Muscle layer of duodenum (tissue), 2 donors: ENCODE measurements around the gene PER1.

ENCODE experiments used
- H3K27ac ChIP-seq: one replicate; pipeline ENCODE4 v1.7.0; 2013; ENCODE audit warnings: mild to moderate bottlenecking, low read length
- H3K27me3 ChIP-seq: one replicate; pipeline ENCODE4 v1.7.0; 2013; ENCODE audit warnings: low read depth, mild to moderate bottlenecking, control low read depth, low read length
- H3K36me3 ChIP-seq, 2 donors: one replicate each; pipeline ENCODE4 v1.7.0; 2013; ENCODE audit warnings: low read length in 2 of 2, control low read depth in 1 of 2, mild to moderate bottlenecking in 1 of 2; ENCODE audit not compliant: insufficient read depth in 2 of 2, control insufficient read depth in 1 of 2
- H3K4me1 ChIP-seq, 2 donors: one replicate each; pipeline ENCODE4 v1.7.0; 2013; ENCODE audit warnings: low read length in 2 of 2, mild to moderate bottlenecking in 2 of 2, control low read depth in 1 of 2, moderate library complexity in 1 of 2; ENCODE audit not compliant: insufficient read depth in 2 of 2, control insufficient read depth in 1 of 2
- H3K4me3 ChIP-seq, 2 donors: one replicate each; pipeline ENCODE4 v1.7.0; 2013; ENCODE audit warnings: low read length in 2 of 2, low read depth in 1 of 2, mild to moderate bottlenecking in 1 of 2
- H3K9me3 ChIP-seq, 2 donors: one replicate each; pipeline ENCODE4 v1.7.0; 2013; ENCODE audit warnings: low read length in 2 of 2, control low read depth in 1 of 2, mild to moderate bottlenecking in 1 of 2; ENCODE audit not compliant: control insufficient read depth in 1 of 2
- donor health status: healthy.

The PER1 gene

GRCh38 chr17:8152112-8152775 is at the start of gene PER1:
TSS of gene PER1 (minus strand) at chr17:8152404. CDS start at chr17:8150706, 1,698 bp downstream.
- H3K4me1 ChIP-seq, result peaks cover 13 to 38% of the 10 kb centered on the region in 2 donors
- peaks cover 32 to 56% of the 10 kb centered on the region in 2 donors for H3K36me3 ChIP-seq
- peak within 1 kb of the TSS; percentile 88 to 91 for H3K4me3 ChIP-seq
- H3K27ac ChIP-seq, result peak within 1 kb of the TSS; percentile 100
- H3K9me3 ChIP-seq, result no peaks in the 10 kb centered on the region
- H3K27me3 ChIP-seq, result no peaks in the 10 kb centered on the region

- Histone ChIP-seq H3K27me3 (no peaks in the 10 kb centered on the region), H3K4me1 (peaks cover 32 to 35% of the 10 kb centered on the region in 2 donors), H3K4me3 (peak overlapping the region; percentile 45 to 52), H3K36me3 (no peaks in the 10 kb centered on the region), H3K9me3 (no peaks in the 10 kb centered on the region), H3K27ac (peak overlapping the region; percentile 64)
Observed at GRCh38 chr17:8192070-8192815, 40.0 kb upstream of the PER1 start.

- Histone ChIP-seq H3K36me3 (no peaks in the 10 kb centered on the region), H3K27ac (peak overlapping the region; percentile 80), H3K27me3 (no peaks in the 10 kb centered on the region), H3K4me3 (peak overlapping the region; percentile 41 to 95), H3K9me3 (no peaks in the 10 kb centered on the region), H3K4me1 (peaks cover 32 to 35% of the 10 kb centered on the region in 2 donors)
Observed at GRCh38 chr17:8190506-8190905, 38.3 kb upstream of the PER1 start.

- Histone ChIP-seq H3K9me3 (no peaks in the 10 kb centered on the region), H3K27ac (peak within 1 kb of the TSS; percentile 80), H3K36me3 (no peaks in the 10 kb centered on the region), H3K4me1 (peaks cover 32 to 35% of the 10 kb centered on the region in 2 donors), H3K4me3 (peak within 1 kb of the TSS; percentile 92 to 95), H3K27me3 (no peaks in the 10 kb centered on the region)
Observed at GRCh38 chr17:8189711-8190477, 37.7 kb upstream of the PER1 start, which contains the start of gene BORCS6. TSS of gene BORCS6 (minus strand) at chr17:8190180. CDS start at chr17:8190140, 40 bp downstream.

GRCh38 chr17:8189041-8189710 is 37.0 kb upstream of the PER1 start:
- Histone ChIP-seq H3K4me3 (peak overlapping the region; percentile 92 to 95), H3K4me1 (peaks cover 32 to 35% of the 10 kb centered on the region in 2 donors), H3K36me3 (no peaks in the 10 kb centered on the region), H3K9me3 (no peaks in the 10 kb centered on the region), H3K27me3 (no peaks in the 10 kb centered on the region), H3K27ac (peak overlapping the region; percentile 56)

- Histone ChIP-seq H3K9me3 (no peaks in the 10 kb centered on the region), H3K36me3 (no peaks in the 10 kb centered on the region), H3K27me3 (no peaks in the 10 kb centered on the region), H3K27ac (peak overlapping the region; percentile 79), H3K4me1 (peaks cover 32 to 35% of the 10 kb centered on the region in 2 donors), H3K4me3 (peak overlapping the region; percentile 92 to 95)
Observed at GRCh38 chr17:8188263-8188839, 36.1 kb upstream of the PER1 start.

GRCh38 chr17:8187517-8188262 is 35.5 kb upstream of the PER1 start:
- Histone ChIP-seq H3K27me3 (no peaks in the 10 kb centered on the region), H3K36me3 (no peaks in the 10 kb centered on the region), H3K4me3 (peak overlapping the region; percentile 92 to 95), H3K27ac (peak overlapping the region; percentile 79), H3K4me1 (peaks cover 31 to 35% of the 10 kb centered on the region in 2 donors), H3K9me3 (no peaks in the 10 kb centered on the region)

GRCh38 chr17:8186787-8187516 is 34.7 kb upstream of the PER1 start:
- Histone ChIP-seq H3K9me3 (no peaks in the 10 kb centered on the region), H3K27me3 (no peaks in the 10 kb centered on the region), H3K36me3 (no peaks in the 10 kb centered on the region), H3K27ac (peak overlapping the region; percentile 79), H3K4me3 (peak overlapping the region; percentile 92 to 95), H3K4me1 (peaks cover 26 to 30% of the 10 kb centered on the region in 2 donors)

GRCh38 chr17:8186446-8186786 is 34.2 kb upstream of the PER1 start:
- Histone ChIP-seq H3K27me3 (no peaks in the 10 kb centered on the region), H3K36me3 (no peaks in the 10 kb centered on the region), H3K9me3 (no peaks in the 10 kb centered on the region), H3K4me3 (peak overlapping the region; percentile 92 to 95), H3K4me1 (peaks cover 23 to 25% of the 10 kb centered on the region in 2 donors), H3K27ac (peak overlapping the region; percentile 79)
